ENCODE results near the gene TMEM135.
"Not testable (repeated sequence)": the region's sequence is repeated elsewhere in the genome, so short reads cannot be mapped to it uniquely, and the experiment has no call there.

TMEM135 gene

GRCh38 chr11:87076260-87076783 lies 38.6 kb downstream of the TMEM135 start:
- DNase-seq (ENCODE audit: low spot score) (no peak), FAIRE-seq (no peak)

GRCh38 chr11:87076874-87077429 lies 39.2 kb downstream of the TMEM135 start:
- DNase-seq (ENCODE audit: low spot score), result no peak
- FAIRE-seq, result no peak

DNA sequence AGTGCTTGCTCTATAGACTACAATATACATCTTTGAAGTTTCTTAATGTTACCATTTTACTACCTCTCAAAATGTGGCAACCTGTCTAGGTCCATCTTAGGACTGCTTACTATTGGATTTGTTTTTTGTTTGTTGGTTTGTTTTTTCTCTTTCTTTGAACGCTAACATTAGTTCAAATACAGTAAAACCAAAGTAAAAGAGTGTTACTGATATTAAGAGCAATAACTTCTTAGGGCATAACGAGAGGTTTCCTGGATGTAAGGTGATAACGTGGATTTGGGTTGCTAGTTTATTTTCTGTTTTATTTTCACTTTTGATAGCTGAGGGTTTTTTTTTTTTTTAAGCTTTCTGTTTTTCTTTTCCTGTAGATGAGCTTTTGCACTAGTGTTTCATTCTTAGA lies 43.6 kb downstream of the TMEM135 start:
- DNase-seq (ENCODE audit: low spot score), result no peak
- no peak for FAIRE-seq

- FAIRE-seq (no peak), DNase-seq (ENCODE audit: low spot score) (no peak)
Observed at GRCh38 chr11:87082590-87082989, 44.9 kb downstream of the TMEM135 start.

GRCh38 chr11:87083029-87083428 lies 45.3 kb downstream of the TMEM135 start:
- no peak for FAIRE-seq

DNA sequence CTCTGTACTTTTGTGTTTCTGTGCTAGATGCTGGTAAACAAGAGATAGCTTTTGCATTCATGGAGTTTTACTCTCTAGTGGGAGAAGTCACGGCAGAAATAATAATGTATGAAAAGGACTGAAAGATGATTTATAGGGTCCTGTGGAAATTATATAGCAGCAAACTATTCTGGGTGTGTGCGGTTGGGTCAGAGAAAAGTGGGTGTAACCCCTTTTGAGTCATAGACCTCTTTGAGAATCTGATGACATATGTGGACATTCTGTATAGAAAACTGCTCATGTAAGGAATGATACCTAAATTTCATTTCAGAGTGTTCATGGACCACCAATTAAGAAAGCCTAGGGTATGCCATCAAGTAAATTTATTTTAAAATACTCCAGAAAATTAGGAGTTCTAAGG lies 54.4 kb downstream of the TMEM135 start:
- no peak for FAIRE-seq

More at GRCh38 chr11:87083029-87083428, 45.3 kb downstream of the TMEM135 start:
- DNase-seq (ENCODE audit: low spot score), result no peak

DNA sequence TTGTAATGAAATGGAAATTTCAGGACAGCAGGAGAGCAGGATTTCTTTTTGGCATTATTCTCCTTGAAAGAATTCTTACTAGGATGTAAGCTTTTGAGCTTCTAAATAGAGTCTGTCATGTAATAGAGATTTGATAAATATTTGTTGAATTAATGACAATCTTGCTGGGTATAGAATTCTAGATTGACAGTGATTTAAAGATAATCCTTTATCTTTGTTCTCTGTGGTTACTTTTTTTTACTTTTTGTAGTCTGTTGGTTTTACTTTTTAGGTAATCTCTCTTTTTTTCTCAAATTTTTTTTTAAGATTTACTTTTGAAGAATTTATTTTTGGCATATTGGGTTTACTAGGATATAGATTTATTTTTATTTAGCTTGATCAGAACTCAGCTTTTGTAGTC lies 54.8 kb downstream of the TMEM135 start:
- DNase-seq (ENCODE audit: low spot score) (no peak), FAIRE-seq (no peak)

More for the DNA sequence above, 54.4 kb downstream of the TMEM135 start:
- no peak for DNase-seq (ENCODE audit: low spot score)

DNA sequence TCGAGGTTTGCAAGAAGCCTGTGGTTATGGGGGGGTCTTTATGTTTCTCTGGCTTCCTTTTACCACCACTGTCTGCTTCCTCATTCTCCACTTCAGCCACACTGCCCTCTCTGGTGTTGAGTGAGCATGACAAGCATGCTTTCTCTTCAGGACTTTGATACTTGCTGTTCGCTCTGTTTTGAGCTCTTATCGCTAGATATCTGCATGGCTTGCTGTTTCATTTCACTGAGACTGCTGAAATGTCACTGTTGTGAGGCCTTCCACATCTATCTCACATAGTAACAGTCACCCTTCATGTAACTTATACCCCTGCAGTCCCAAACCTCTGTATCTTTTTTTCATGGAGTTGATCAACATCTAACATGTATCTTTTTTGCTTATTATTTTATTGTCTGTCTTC lies 59.8 kb downstream of the TMEM135 start:
- FAIRE-seq (no peak), DNase-seq (ENCODE audit: low spot score) (peak; percentile 30)

GRCh38 chr11:87101956-87102580 lies 64.3 kb downstream of the TMEM135 start:
- FAIRE-seq (no peak), DNase-seq (ENCODE audit: low spot score) (no peak)

GRCh38 chr11:87105826-87106225 lies 68.1 kb downstream of the TMEM135 start:
- not testable (repeated sequence) for FAIRE-seq; DNase-seq (ENCODE audit: low spot score)

GRCh38 chr11:87107379-87107778 lies 69.6 kb downstream of the TMEM135 start:
- not testable (repeated sequence) for DNase-seq (ENCODE audit: low spot score); FAIRE-seq

- no peak for DNase-seq (ENCODE audit: low spot score)
- FAIRE-seq, result no peak
Observed at GRCh38 chr11:87110443-87111131, 72.9 kb downstream of the TMEM135 start.

DNA sequence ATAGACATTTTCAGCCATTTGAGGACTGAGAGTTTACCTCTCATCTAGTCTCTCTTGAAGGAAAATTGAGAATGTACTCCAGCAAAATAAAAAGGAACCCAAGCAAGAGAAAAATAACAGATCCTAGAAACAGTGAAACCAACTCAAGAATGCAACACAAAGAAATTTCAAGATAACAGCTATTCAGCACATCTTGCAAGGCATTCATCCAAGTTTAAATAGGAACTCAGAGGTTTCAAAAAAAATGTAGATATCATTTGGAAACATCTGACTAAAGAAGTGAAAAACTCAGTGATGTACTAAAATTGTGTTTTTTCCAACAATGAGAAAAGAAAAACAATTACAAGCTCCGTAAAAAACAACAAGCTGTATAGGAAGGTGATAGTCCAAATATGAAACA lies 76.4 kb downstream of the TMEM135 start:
- DNase-seq (ENCODE audit: low spot score) (no peak), FAIRE-seq (no peak)

DNA sequence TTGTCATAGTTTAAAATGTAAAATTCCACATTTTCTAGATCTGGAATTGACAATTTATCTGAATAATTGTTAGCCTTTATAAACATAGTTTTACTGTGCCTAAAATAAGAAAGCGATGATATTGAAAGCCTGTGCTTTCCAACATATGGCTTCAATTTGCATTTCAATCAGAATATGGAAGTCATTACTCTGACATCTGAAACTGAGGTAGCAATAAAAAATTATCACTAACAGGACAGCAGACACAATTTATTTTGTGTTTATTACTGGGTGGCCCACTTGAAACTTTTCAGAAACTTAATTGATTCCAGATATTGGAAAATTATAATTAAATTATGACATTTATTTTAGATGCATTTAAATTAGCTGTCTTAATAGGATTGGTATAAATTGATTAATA lies 78.5 kb downstream of the TMEM135 start:
- FAIRE-seq, result no peak
- no peak for DNase-seq (ENCODE audit: low spot score)

GRCh38 chr11:87120937-87121336 lies 83.2 kb downstream of the TMEM135 start:
- FAIRE-seq (no peak), DNase-seq (ENCODE audit: low spot score) (no peak)

DNA sequence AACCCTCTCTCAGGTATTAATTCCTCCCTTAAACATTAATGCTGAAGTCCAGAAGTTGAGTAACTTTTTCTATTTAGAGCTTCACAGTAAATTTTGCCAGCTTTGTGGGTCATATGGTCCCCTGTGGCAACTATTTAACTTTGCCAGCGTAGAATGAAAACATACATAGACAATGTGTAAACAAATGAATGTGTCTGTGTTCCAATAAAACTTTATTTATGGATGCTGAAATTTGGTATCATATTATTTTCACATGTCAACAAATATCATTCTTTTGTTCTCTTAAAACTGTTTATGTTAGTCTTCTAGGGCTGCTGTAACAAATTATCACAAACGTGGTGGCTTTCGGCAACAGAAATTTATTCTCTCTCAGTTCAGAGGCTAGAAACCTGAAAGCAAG lies 85.1 kb downstream of the TMEM135 start:
- FAIRE-seq, result no peak
- no peak for DNase-seq (ENCODE audit: low spot score)

DNA sequence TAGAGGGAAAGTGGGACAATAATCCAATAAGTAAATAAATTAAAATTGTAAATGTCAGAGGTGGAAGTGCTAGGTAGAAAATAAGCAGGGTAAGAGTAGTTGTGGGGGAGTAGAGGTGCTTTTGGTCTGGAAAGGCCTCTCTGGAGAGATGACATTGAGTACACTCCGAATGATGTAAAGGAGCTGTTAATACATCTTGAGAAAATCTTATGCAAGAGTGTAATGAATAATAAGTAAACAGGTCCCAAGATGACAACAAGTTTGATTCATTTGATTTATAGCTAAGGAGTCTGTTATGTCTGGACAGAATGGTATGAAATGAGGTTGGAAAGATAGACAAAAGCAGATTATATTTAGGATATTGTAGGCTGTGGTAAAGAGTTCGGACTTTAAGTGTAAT lies 87.5 kb downstream of the TMEM135 start:
- no peak for DNase-seq (ENCODE audit: low spot score)
- FAIRE-seq, result no peak

GRCh38 chr11:87127101-87127500 lies 89.4 kb downstream of the TMEM135 start:
- DNase-seq (ENCODE audit: low spot score) (no peak), FAIRE-seq (no peak)

- FAIRE-seq, result no peak
- DNase-seq (ENCODE audit: low spot score), result no peak
Observed at GRCh38 chr11:87128372-87128771, 90.6 kb downstream of the TMEM135 start.

- DNase-seq (ENCODE audit: low spot score), result no peak
- FAIRE-seq, result no peak
Observed at GRCh38 chr11:87134524-87135106, 96.9 kb downstream of the TMEM135 start.

DNA sequence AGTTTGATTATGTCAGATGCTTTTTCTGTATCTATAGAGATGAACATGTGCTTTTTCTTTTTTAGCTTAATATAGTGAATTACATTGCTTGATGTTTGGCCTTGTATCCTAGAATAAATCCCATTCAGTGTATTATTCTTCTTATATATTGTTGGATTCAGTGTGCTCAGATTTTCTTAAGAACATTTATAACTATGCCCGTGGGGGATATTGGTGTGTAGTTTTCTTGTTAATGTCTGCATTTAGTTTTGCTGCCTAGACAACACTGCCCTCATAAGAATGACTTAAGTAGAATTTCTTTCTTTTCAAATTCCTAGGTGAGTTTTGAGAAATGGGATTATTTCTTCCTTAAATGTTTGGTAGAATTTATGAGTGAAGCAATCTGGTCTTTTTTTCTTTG lies 98.5 kb downstream of the TMEM135 start:
- DNase-seq (ENCODE audit: low spot score) (no peak), FAIRE-seq (no peak)

GRCh38 chr11:87137711-87138110 lies 100.0 kb downstream of the TMEM135 start:
- FAIRE-seq (no peak), DNase-seq (ENCODE audit: low spot score) (no peak)
